ENCODE results near the gene GUF1. TPM values are rescaled to one million over a fixed set of nuclear protein-coding genes. Genes with fewer than 3 reads are reported as not detected.
A peak's percentile ranks its signal among the peaks of the same experiment; 100 is the strongest.
"Not testable (repeated sequence)": the region's sequence is repeated elsewhere in the genome, so short reads cannot be mapped to it uniquely, and the experiment has no call there.

The GUF1 gene
- total RNA-seq, 2 experiments from 2014 or later, result 32.6 to 32.9 TPM

- CTCF ChIA-PET, result interaction anchor here (0.7 kb wide), 1 partner anchor 53 kb away, joined by 4 read pairs; no protein-coding TSS in a partner anchor
- Mint-ChIP-seq H3K9me3 (no peaks in the 10 kb centered on the region), H3K27ac (no peak overlapping the region), H3K4me1 (ENCODE audit: low read depth) (peaks cover 22% of the 10 kb centered on the region), H3K36me3 (ENCODE audit: low read depth) (peaks cover 17% of the 10 kb centered on the region), H3K27me3 (ENCODE audit: low read depth) (no peaks in the 10 kb centered on the region), H3K4me3 (no peak overlapping the region)
- intact Hi-C loops (cut with micrococcal nuclease), result no loop called here
- DNase-seq, result no peak
These were observed 38.4 kb downstream of the GUF1 start for GRCh38 chr4:44716597-44716996.

GRCh38 chr4:44720371-44720770 is 42.2 kb downstream of the GUF1 start:
- no peak overlapping the region for H3K4me3 Mint-ChIP-seq
- CTCF ChIA-PET, result no interaction called here
- no peak overlapping the region for H3K27ac Mint-ChIP-seq
- no peaks in the 10 kb centered on the region for H3K27me3 Mint-ChIP-seq (ENCODE audit: low read depth)
- intact Hi-C loops (cut with micrococcal nuclease), result no loop called here
- peaks cover 8% of the 10 kb centered on the region for H3K36me3 Mint-ChIP-seq (ENCODE audit: low read depth)
- no peaks in the 10 kb centered on the region for H3K9me3 Mint-ChIP-seq
- no peak for DNase-seq
- H3K4me1 Mint-ChIP-seq (ENCODE audit: low read depth), result peaks cover 41% of the 10 kb centered on the region

- no peak overlapping the region for H3K27ac Mint-ChIP-seq
These were observed 43.8 kb downstream of the GUF1 start for GRCh38 chr4:44722001-44722400.

GRCh38 chr4:44725166-44725565 is 46.9 kb downstream of the GUF1 start:
- H3K27ac Mint-ChIP-seq, result no peak overlapping the region
- H3K4me3 Mint-ChIP-seq, result peak overlapping the region; percentile 93
- DNase-seq, result no peak
- intact Hi-C loops (cut with micrococcal nuclease), result no loop called here
- no peaks in the 10 kb centered on the region for H3K27me3 Mint-ChIP-seq (ENCODE audit: low read depth)
- peaks cover 41% of the 10 kb centered on the region for H3K4me1 Mint-ChIP-seq (ENCODE audit: low read depth)
- no peaks in the 10 kb centered on the region for H3K9me3 Mint-ChIP-seq
- H3K36me3 Mint-ChIP-seq (ENCODE audit: low read depth), result peaks cover 7% of the 10 kb centered on the region
- CTCF ChIA-PET, result no interaction called here

More at GRCh38 chr4:44722001-44722400, 43.8 kb downstream of the GUF1 start:
- H3K4me1 Mint-ChIP-seq (ENCODE audit: low read depth), result peaks cover 45% of the 10 kb centered on the region
- peaks cover 8% of the 10 kb centered on the region for H3K36me3 Mint-ChIP-seq (ENCODE audit: low read depth)
- no peak for DNase-seq
- no peak overlapping the region for H3K4me3 Mint-ChIP-seq
- no peaks in the 10 kb centered on the region for H3K27me3 Mint-ChIP-seq (ENCODE audit: low read depth)
- H3K9me3 Mint-ChIP-seq, result no peaks in the 10 kb centered on the region
- CTCF ChIA-PET, result no interaction called here
- intact Hi-C loops (cut with micrococcal nuclease), result no loop called here

- peak overlapping the region; percentile 93 for H3K4me3 Mint-ChIP-seq
- peak overlapping the region; percentile 84 for H3K27ac Mint-ChIP-seq
- DNase-seq, result no peak
- peaks cover 39% of the 10 kb centered on the region for H3K4me1 Mint-ChIP-seq (ENCODE audit: low read depth)
- no peaks in the 10 kb centered on the region for H3K9me3 Mint-ChIP-seq
- peaks cover 3% of the 10 kb centered on the region for H3K36me3 Mint-ChIP-seq (ENCODE audit: low read depth)
- CTCF ChIA-PET, result no interaction called here
- no peaks in the 10 kb centered on the region for H3K27me3 Mint-ChIP-seq (ENCODE audit: low read depth)
- intact Hi-C loops (cut with micrococcal nuclease), result loop anchor here (1.0 kb wide), 1 partner anchor 47 kb away; the partner anchor contains the start of gene GUF1
These were observed 47.5 kb downstream of the GUF1 start for GRCh38 chr4:44725726-44726037.

GRCh38 chr4:44726038-44726871 is 48.0 kb downstream of the GUF1 start, which contains the start of gene GNPDA2:
Gene GNPDA2, minus strand, starts transcription at chr4:44726556. Its CDS starts 4,349 bp downstream, at chr4:44722207.
- Mint-ChIP-seq H3K36me3 (ENCODE audit: low read depth) (no peaks in the 10 kb centered on the region), H3K4me1 (ENCODE audit: low read depth) (peaks cover 35% of the 10 kb centered on the region), H3K27ac (peak within 1 kb of the TSS; percentile 84), H3K9me3 (no peaks in the 10 kb centered on the region), H3K27me3 (ENCODE audit: low read depth) (no peaks in the 10 kb centered on the region), H3K4me3 (peak within 1 kb of the TSS; percentile 93)
- CTCF ChIA-PET, result interaction anchor here (1.3 kb wide), 1 partner anchor 49 kb away, joined by 3 read pairs; no protein-coding TSS in a partner anchor
- intact Hi-C loops (cut with micrococcal nuclease), result loop anchor here (1.0 kb wide), 1 partner anchor 48 kb away; the partner anchor contains the start of gene GUF1
- DNase-seq, result peak; percentile 85

GRCh38 chr4:44727471-44727870 is 49.3 kb downstream of the GUF1 start:
- no peaks in the 10 kb centered on the region for H3K27me3 Mint-ChIP-seq (ENCODE audit: low read depth)
- H3K4me3 Mint-ChIP-seq, result peak overlapping the region; percentile 93
- intact Hi-C loops (cut with micrococcal nuclease), result no loop called here
- no peak overlapping the region for H3K27ac Mint-ChIP-seq
- no peak for DNase-seq
- peaks cover 35% of the 10 kb centered on the region for H3K4me1 Mint-ChIP-seq (ENCODE audit: low read depth)
- CTCF ChIA-PET, result interaction anchor here (1.3 kb wide), 1 partner anchor 50 kb away, joined by 3 read pairs; no protein-coding TSS in a partner anchor
- H3K9me3 Mint-ChIP-seq, result no peaks in the 10 kb centered on the region
- no peaks in the 10 kb centered on the region for H3K36me3 Mint-ChIP-seq (ENCODE audit: low read depth)

- H3K27ac Mint-ChIP-seq; CTCF ChIA-PET; intact Hi-C loops (cut with micrococcal nuclease); H3K4me3 Mint-ChIP-seq; DNase-seq; H3K36me3 Mint-ChIP-seq (ENCODE audit: low read depth); H3K27me3 Mint-ChIP-seq (ENCODE audit: low read depth); H3K9me3 Mint-ChIP-seq: not testable (repeated sequence)
- H3K4me1 Mint-ChIP-seq (ENCODE audit: low read depth), result peaks cover 27% of the 10 kb centered on the region
These were observed 50.5 kb downstream of the GUF1 start for GRCh38 chr4:44728694-44729093.

- CTCF ChIA-PET, result no interaction called here
- H3K27ac Mint-ChIP-seq, result no peak overlapping the region
- no peaks in the 10 kb centered on the region for H3K4me1 Mint-ChIP-seq (ENCODE audit: low read depth)
- intact Hi-C loops (cut with micrococcal nuclease), result no loop called here
- DNase-seq, result no peak
- no peaks in the 10 kb centered on the region for H3K36me3 Mint-ChIP-seq (ENCODE audit: low read depth)
- H3K27me3 Mint-ChIP-seq (ENCODE audit: low read depth), result peaks cover 18% of the 10 kb centered on the region
- no peaks in the 10 kb centered on the region for H3K9me3 Mint-ChIP-seq
- no peak overlapping the region for H3K4me3 Mint-ChIP-seq
These were observed 58.7 kb downstream of the GUF1 start for GRCh38 chr4:44736900-44737299.

GRCh38 chr4:44738615-44739014 is 60.4 kb downstream of the GUF1 start:
- Mint-ChIP-seq H3K27me3 (ENCODE audit: low read depth) (peaks cover 16% of the 10 kb centered on the region), H3K27ac (no peak overlapping the region), H3K9me3 (no peaks in the 10 kb centered on the region), H3K4me3 (no peak overlapping the region), H3K4me1 (ENCODE audit: low read depth) (no peaks in the 10 kb centered on the region), H3K36me3 (ENCODE audit: low read depth) (no peaks in the 10 kb centered on the region)
- intact Hi-C loops (cut with micrococcal nuclease), result no loop called here
- no peak for DNase-seq
- CTCF ChIA-PET, result no interaction called here

GRCh38 chr4:44740201-44740600 is 62.0 kb downstream of the GUF1 start:
- H3K36me3 Mint-ChIP-seq (ENCODE audit: low read depth), result no peaks in the 10 kb centered on the region
- DNase-seq, result no peak
- H3K4me3 Mint-ChIP-seq, result no peak overlapping the region
- no peaks in the 10 kb centered on the region for H3K4me1 Mint-ChIP-seq (ENCODE audit: low read depth)
- H3K9me3 Mint-ChIP-seq, result no peaks in the 10 kb centered on the region
- intact Hi-C loops (cut with micrococcal nuclease), result no loop called here
- CTCF ChIA-PET, result interaction anchor here (1.0 kb wide), 1 partner anchor 19 kb away, joined by 3 read pairs; no protein-coding TSS in a partner anchor
- H3K27ac Mint-ChIP-seq, result no peak overlapping the region
- peaks cover 9% of the 10 kb centered on the region for H3K27me3 Mint-ChIP-seq (ENCODE audit: low read depth)

All from activated naive CD4-positive, alpha-beta T cell treated with anti-CD3 and anti-CD28 coated beads for 36 hours (primary cell).